ENCODE results near the gene SP9. TPM values are rescaled to one million over a fixed set of nuclear protein-coding genes. Genes with fewer than 3 reads are reported as not detected.

The SP9 gene
- total and polyA plus RNA-seq, 3 donors from 2014 or later, result 0.74 to 1.5 (median 0.74) TPM

DNA sequence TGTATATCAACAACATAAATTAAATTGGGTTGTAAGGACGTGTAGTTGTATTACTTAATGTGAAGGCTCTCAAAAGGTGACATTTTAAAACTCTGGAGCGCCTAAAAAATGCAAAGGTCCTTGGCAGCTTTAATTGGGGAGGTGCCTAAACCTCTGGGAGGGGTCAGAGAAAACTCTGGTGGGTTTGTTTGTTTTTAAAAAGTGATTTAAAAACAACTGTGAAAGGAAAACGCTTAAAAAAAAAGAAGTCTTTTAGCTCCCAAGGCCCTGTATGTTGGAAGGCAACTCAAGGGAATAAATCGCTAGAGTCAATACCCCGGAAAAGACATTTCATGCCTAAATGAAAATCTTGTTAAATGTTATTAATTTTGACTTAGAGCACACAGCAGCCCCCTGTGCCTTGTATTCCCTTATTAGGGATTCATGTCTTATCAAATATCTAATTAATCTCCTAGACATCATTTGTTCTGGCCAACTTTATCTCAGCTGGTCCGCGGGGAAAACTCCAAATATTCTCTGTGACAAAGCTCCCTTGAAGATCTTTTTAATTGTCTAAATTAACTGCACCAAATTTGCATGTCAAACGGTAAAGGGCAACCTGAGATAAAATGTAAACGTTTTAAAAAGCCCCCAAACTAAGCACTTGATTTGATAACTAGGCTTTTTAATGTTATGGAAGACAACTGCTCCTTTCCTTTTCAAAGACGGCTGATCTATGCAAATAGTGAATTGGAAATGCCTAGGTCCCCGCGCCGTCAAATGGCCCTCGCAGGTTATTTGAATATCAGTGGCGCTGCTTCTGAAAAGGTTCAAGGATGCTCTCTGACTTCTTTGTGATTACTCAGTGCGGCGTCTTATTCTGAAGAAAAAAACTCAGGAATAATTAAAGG lies 4.2 kb downstream of the SP9 start:
- DNase-seq, result no peak
- H3K27ac ChIP-seq, result no peak overlapping the region
- H3K4me1 ChIP-seq, result peaks cover 17% of the 10 kb centered on the region

DNA sequence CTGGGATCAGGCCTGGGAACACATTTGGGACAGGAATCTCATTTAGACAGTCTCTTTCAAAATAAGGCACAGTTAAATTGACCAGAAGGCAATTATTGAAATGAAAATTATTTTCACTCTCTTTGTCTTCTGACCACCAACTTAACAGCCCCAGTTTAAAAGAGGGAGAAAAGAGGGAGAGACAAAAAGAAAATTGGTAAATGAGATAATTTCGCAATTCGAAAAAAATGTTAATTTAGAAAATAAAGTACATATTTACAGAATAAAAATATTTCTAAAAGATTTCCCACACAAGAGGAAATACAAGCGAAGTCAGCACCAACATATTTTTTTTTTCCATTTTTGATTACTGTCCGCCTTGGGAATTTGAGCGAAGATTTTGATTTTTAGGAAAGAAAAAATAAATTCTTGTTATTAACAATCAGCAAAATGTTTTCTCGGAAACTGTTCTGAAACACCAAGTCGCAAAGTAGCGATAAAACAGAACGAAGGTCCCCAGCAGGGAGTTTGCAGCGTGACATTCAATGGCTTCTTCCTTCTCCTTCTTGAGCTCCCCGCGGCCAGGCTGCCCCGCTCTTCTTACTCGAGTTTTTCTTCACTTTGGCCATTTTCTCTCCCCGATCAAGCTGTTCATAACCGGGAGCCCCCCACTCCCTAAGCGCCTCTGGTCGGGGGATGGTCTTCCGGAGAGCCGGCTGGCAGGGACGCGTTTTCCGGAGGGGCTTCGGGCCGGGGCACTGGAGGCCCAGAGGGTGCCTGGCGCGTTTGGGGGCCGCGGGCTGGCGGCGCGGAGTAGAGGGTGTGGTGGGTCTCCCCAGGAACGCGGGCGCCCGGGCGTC lies 5.0 kb downstream of the SP9 start:
- WGBS, 2 donors, result 9 to 22% methylated on average over 34 to 37 of the region's 37 CpGs
- Histone ChIP-seq H3K36me3 (ENCODE audit: low read depth, missing control alignments) (no peaks in the 10 kb centered on the region), H3K4me1 (peaks cover 17% of the 10 kb centered on the region), H3K4me3 (peak overlapping the region in 1 of 2 donors; percentile 24), H3K27me3 (peaks cover 18% of the 10 kb centered on the region), H3K27ac (no peak overlapping the region), H3K9me3 (no peaks in the 10 kb centered on the region)
- DNase-seq, result no peak
- no peak for TF ChIP-seq POLR2A (IDR thresholded peaks at IDR 0.05)
- TF ChIP-seq, protein P1, sequence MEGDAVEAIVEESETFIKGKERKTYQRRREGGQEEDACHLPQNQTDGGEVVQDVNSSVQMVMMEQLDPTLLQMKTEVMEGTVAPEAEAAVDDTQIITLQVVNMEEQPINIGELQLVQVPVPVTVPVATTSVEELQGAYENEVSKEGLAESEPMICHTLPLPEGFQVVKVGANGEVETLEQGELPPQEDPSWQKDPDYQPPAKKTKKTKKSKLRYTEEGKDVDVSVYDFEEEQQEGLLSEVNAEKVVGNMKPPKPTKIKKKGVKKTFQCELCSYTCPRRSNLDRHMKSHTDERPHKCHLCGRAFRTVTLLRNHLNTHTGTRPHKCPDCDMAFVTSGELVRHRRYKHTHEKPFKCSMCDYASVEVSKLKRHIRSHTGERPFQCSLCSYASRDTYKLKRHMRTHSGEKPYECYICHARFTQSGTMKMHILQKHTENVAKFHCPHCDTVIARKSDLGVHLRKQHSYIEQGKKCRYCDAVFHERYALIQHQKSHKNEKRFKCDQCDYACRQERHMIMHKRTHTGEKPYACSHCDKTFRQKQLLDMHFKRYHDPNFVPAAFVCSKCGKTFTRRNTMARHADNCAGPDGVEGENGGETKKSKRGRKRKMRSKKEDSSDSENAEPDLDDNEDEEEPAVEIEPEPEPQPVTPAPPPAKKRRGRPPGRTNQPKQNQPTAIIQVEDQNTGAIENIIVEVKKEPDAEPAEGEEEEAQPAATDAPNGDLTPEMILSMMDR (IDR thresholded peaks at IDR 0.05), result no peak
- intact Hi-C loops (cut with DNase I; ENCODE audit: low total_unique reads), result no loop called here

More for the DNA sequence above, 4.2 kb downstream of the SP9 start:
- intact Hi-C loops (cut with DNase I; ENCODE audit: low total_unique reads), result no loop called here
- 14 to 19% methylated on average over 17 of the region's 17 CpGs for WGBS, 2 donors
- no peaks in the 10 kb centered on the region for H3K9me3 ChIP-seq
- H3K36me3 ChIP-seq (ENCODE audit: low read depth, missing control alignments), result no peaks in the 10 kb centered on the region
- peaks cover 18% of the 10 kb centered on the region for H3K27me3 ChIP-seq
- no peak overlapping the region for H3K4me3 ChIP-seq
- TF ChIP-seq, protein P1 (IDR thresholded peaks at IDR 0.05), result no peak
- no peak for TF ChIP-seq POLR2A (IDR thresholded peaks at IDR 0.05)

DNA sequence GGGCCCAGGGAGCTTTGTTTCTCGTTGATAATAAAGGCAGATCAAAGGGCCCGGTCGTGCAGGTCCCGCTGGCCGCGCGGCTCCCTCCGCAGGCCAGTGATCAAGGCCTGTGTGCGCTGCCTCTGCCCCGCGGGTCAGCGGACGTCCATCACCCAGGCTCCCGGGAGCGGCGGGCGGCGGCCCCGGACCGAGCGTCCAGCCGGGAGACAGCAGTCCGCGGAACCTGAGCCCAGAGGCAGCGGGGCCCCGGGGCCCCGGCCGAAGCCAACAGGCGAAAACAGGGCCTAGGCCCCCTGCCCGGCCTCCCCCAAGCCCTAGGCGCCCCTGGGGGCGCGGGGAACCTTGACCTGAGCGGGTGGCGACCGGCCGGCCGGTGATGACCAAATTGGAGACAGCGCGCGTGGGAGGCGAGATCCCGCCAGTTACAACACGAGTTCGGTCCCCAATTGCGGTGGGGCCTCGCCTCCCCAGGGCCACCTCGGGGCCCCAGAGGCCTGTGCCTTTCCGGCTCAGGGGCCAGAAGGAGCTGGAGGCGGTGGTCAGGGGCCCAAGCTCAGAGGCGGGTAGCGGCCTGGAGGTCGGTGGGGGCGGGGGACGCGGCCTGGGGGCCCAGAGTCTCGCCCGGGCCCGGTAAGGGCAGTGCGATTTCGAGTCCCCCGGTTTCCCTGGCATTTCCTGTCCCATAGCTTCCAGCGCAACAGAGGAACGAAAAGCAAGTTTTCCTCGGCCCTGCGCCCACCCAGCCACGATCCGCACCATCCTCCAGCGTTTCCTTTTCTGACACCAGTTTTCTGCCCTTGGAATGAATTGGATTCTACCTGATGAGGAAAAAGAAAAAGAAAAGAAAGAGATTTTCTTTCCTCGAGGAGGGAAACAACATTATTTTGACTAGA lies 5.9 kb downstream of the SP9 start:
- 13 to 18% methylated on average over 24 to 53 of the region's 70 CpGs for WGBS, 2 donors
- Histone ChIP-seq H3K4me1 (peaks cover 14% of the 10 kb centered on the region), H3K27me3 (peaks cover 18% of the 10 kb centered on the region), H3K27ac (no peak overlapping the region), H3K4me3 (peak overlapping the region in 1 of 2 donors; percentile 24), H3K9me3 (no peaks in the 10 kb centered on the region), H3K36me3 (ENCODE audit: low read depth, missing control alignments) (no peaks in the 10 kb centered on the region)
- DNase-seq, result no peak
- intact Hi-C loops (cut with DNase I; ENCODE audit: low total_unique reads), result no loop called here
- TF ChIP-seq, protein P1 (IDR thresholded peaks at IDR 0.05), result no peak
- no peak for TF ChIP-seq POLR2A (IDR thresholded peaks at IDR 0.05)

DNA sequence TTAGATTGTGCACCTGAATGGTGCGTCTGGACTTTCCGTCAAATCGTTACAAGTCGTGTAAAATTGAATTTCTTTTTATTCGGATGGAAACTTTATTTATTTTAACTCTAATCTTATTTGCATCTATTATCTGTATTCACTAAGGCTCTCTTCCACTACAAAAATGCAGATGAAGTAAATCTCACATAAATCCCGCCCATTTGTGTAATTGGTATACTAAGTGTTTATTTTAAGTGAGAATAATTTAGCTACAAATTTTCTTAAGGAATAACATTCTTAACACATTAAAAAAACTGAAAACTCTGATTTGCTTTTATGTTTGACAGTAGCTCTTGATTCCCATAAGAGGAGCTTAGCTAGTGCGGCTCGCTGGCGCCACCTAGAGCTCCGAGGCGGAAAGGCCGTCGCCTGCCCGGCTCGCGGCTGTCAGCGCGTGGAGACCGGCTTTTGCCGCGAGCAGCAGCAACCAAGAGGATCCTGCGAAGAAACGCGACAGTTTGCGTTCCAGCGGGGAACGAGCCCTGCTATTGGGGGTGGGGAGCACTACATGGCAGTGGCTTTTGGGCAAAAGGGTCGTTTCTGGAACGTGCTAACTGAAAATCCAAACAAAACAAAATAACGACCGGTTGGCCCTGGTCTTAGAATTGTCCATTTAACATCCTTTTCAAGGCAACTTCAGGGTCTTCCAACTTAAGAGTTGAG lies 6.7 kb downstream of the SP9 start:
- no peaks in the 10 kb centered on the region for H3K36me3 ChIP-seq (ENCODE audit: low read depth, missing control alignments)
- peak overlapping the region in 1 of 2 donors; percentile 4 for H3K4me3 ChIP-seq
- no peak overlapping the region for H3K27ac ChIP-seq
- peaks cover 8% of the 10 kb centered on the region for H3K4me1 ChIP-seq
- peaks cover 12% of the 10 kb centered on the region for H3K27me3 ChIP-seq
- 2% methylated on average over 24 to 31 of the region's 31 CpGs for WGBS, 2 donors
- no peak for TF ChIP-seq POLR2A (IDR thresholded peaks at IDR 0.05)
- TF ChIP-seq, protein P1 (IDR thresholded peaks at IDR 0.05), result peak; percentile 84 to 97 (median 85)
- peak; percentile 94 for DNase-seq
- intact Hi-C loops (cut with DNase I; ENCODE audit: low total_unique reads), result no loop called here
- no peaks in the 10 kb centered on the region for H3K9me3 ChIP-seq

Measured in testis (tissue), 3 donors.